Measurements from ENCODE around the gene PAXIP1.

DNA sequence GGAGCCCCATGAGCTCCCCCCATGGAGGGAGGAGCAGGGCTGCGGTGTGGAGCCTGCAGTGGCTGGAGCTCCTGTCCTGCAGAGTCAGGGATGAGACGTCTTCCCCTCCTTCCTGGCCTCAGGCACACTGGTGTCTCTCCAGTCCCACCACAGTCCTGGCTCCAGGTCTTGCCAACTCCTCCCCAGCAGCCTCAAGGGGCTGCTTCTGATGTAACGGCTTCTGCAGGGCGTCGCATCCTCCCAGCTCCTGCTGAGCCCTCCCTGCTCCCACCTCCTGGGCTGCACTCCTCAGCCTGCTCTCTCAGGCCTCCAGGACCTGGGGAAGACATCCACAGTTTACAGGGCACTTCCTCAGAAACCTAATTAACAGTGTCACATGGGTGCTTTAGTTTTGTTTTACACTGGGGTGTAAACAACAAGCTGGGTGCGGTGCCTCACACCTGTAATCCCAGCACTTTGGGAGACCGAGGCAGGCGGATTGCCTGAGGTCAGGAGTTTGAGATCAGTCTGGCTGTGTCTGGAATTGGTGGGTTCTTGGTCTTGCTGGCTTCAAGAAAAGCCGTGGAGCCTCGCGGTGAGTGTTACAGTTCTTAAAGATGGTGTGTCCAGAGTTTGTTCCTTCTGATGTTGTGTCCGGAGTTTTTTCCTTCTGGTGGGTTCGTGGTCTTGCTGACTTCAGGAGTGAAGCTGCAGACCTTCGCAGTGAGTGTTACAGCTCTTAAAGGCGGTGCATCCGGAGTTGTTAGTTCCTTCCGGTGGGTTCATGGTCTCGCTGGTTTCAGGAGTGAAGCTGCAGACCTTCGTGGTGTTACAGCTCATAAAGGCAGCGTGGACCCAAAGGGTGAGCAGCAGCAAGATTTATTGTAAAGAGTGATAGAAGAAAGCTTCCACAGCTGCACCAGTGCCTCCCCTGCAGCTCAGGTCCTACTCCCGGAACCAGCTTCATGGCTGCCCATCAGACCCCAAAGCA is 95.0 kb downstream of the PAXIP1 start:
- TF ChIP-seq, protein P1, sequence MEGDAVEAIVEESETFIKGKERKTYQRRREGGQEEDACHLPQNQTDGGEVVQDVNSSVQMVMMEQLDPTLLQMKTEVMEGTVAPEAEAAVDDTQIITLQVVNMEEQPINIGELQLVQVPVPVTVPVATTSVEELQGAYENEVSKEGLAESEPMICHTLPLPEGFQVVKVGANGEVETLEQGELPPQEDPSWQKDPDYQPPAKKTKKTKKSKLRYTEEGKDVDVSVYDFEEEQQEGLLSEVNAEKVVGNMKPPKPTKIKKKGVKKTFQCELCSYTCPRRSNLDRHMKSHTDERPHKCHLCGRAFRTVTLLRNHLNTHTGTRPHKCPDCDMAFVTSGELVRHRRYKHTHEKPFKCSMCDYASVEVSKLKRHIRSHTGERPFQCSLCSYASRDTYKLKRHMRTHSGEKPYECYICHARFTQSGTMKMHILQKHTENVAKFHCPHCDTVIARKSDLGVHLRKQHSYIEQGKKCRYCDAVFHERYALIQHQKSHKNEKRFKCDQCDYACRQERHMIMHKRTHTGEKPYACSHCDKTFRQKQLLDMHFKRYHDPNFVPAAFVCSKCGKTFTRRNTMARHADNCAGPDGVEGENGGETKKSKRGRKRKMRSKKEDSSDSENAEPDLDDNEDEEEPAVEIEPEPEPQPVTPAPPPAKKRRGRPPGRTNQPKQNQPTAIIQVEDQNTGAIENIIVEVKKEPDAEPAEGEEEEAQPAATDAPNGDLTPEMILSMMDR (conservative IDR thresholded peaks at IDR 0.05), result no peak
- no peak for TF ChIP-seq ZFX (IDR thresholded peaks at IDR 0.05)
